C4-2B (cell line): ENCODE results near the gene TMEM240.

Experiments
- CTCF ChIP-seq: fragments of 450-650 bp; conservative IDR thresholded peaks from 2 replicates; pipeline ENCODE4 v1.5.1; 2017; ENCODE audit warnings: mild to moderate bottlenecking
- ZFX ChIP-seq: fragments of 450-650 bp; IDR thresholded peaks from 2 replicates; pipeline ENCODE4 v1.6.1; 2017

GRCh38 chr1:1565340-1565739 is 24.9 kb upstream of the TMEM240 start:
- TF ChIP-seq CTCF (no peak), ZFX (no peak)
